D721Med (cell line): ENCODE measurements around the gene ACVR2B.

Source experiments
- DNase-seq: peaks from one replicate; pipeline ENCODE4 v3.0.0; 2011; ENCODE audit warnings: low spot score; ENCODE audit not compliant: insufficient read length
- FAIRE-seq: peaks from 2 replicates; lab custom pipeline; 2011; peaks lifted over from hg19 to GRCh38; lab: Jason Lieb, UNC
- CTCF ChIP-seq: IDR thresholded peaks from 2 replicates; pipeline ENCODE4 v1.5.1; 2012; ENCODE audit warnings: mild to moderate bottlenecking, control low read depth; ENCODE audit not compliant: insufficient read depth; ENCODE audit errors: missing control alignments

ACVR2B gene

GRCh38 chr3:38493031-38493430 is 39.3 kb downstream of the ACVR2B start:
- FAIRE-seq = no peak
- TF ChIP-seq CTCF = no peak
- DNase-seq = no peak

- DNase-seq (peak; percentile 92), FAIRE-seq (no peak)
- peak; percentile 66 for TF ChIP-seq CTCF
Measured at GRCh38 chr3:38496131-38496910, 42.6 kb downstream of the ACVR2B start, which contains the start of gene EXOG. Gene EXOG, plus strand, starts transcription at chr3:38496340. Its CDS starts 28 bp downstream, at chr3:38496368.

GRCh38 chr3:38497031-38497430 is 43.3 kb downstream of the ACVR2B start:
- no peak for DNase-seq
- TF ChIP-seq CTCF = no peak
- no peak for FAIRE-seq

- DNase-seq = no peak
- no peak for FAIRE-seq
- TF ChIP-seq CTCF = no peak
Measured at GRCh38 chr3:38500688-38501417, 47.2 kb downstream of the ACVR2B start.

- TF ChIP-seq CTCF = no peak
- no peak for DNase-seq
- FAIRE-seq = no peak
Measured at GRCh38 chr3:38507120-38507519, 53.4 kb downstream of the ACVR2B start.

GRCh38 chr3:38509732-38510131 is 56.0 kb downstream of the ACVR2B start:
- FAIRE-seq (no peak), DNase-seq (no peak)
- no peak for TF ChIP-seq CTCF
